ENCODE measurements around the gene CLDN18.

CLDN18 gene

GRCh38 chr3:138051947-138052802, 42.2 kb downstream of the CLDN18 start:
- Histone ChIP-seq H2AFZ (ENCODE audit: low read length) (no peak overlapping the region), H3K4me2 (ENCODE audit: low read depth, low read length) (no peak overlapping the region), H4K20me1 (ENCODE audit: insufficient read depth, low read length) (no peaks in the 10 kb centered on the region), H3K79me2 (ENCODE audit: low read length) (no peaks in the 10 kb centered on the region), H3K4me3 (ENCODE audit: low read length) (no peak overlapping the region), H3K9me2 (replicated peaks; ENCODE audit: insufficient read depth, low read length) (no peaks in the 10 kb centered on the region), H3F3A (ENCODE audit: insufficient read depth, low read length) (no peaks in the 10 kb centered on the region), H3K36me3 (replicated peaks; ENCODE audit: insufficient read depth, low read length) (no peaks in the 10 kb centered on the region), H3K9me3 (replicated peaks; ENCODE audit: insufficient read depth, low read length) (no peaks in the 10 kb centered on the region), H3K4me1 (ENCODE audit: low read length) (no peaks in the 10 kb centered on the region), H3K27ac (ENCODE audit: low read length) (no peak overlapping the region), H3K27me3 (replicated peaks; ENCODE audit: insufficient read depth, low read length) (no peaks in the 10 kb centered on the region), H3K9ac (ENCODE audit: low read length) (no peak overlapping the region)
- peak; percentile 53 for DNase-seq
- peak; percentile 82 for TF ChIP-seq CTCF (IDR thresholded peaks at IDR 0.05; ENCODE audit: low read length)
- TF ChIP-seq EZH2phosphoT487 (IDR thresholded peaks at IDR 0.05; ENCODE audit: low read length): no peak

- H3K36me3 ChIP-seq (replicated peaks; ENCODE audit: insufficient read depth, low read length): no peaks in the 10 kb centered on the region
- no peak overlapping the region for H3K4me3 ChIP-seq (ENCODE audit: low read length)
- H3K4me2 ChIP-seq (ENCODE audit: low read depth, low read length): no peak overlapping the region
- no peaks in the 10 kb centered on the region for H3K9me2 ChIP-seq (replicated peaks; ENCODE audit: insufficient read depth, low read length)
- H3F3A ChIP-seq (ENCODE audit: insufficient read depth, low read length): no peaks in the 10 kb centered on the region
- TF ChIP-seq CTCF (IDR thresholded peaks at IDR 0.05; ENCODE audit: low read length): no peak
- H3K79me2 ChIP-seq (ENCODE audit: low read length): no peaks in the 10 kb centered on the region
- no peaks in the 10 kb centered on the region for H3K4me1 ChIP-seq (ENCODE audit: low read length)
- DNase-seq: no peak
- H3K9me3 ChIP-seq (replicated peaks; ENCODE audit: insufficient read depth, low read length): no peaks in the 10 kb centered on the region
- H3K27ac ChIP-seq (ENCODE audit: low read length): no peak overlapping the region
- H3K27me3 ChIP-seq (replicated peaks; ENCODE audit: insufficient read depth, low read length): no peaks in the 10 kb centered on the region
- no peaks in the 10 kb centered on the region for H4K20me1 ChIP-seq (ENCODE audit: insufficient read depth, low read length)
- H2AFZ ChIP-seq (ENCODE audit: low read length): no peak overlapping the region
- no peak overlapping the region for H3K9ac ChIP-seq (ENCODE audit: low read length)
Measured at GRCh38 chr3:138054057-138054456, 44.1 kb downstream of the CLDN18 start.

GRCh38 chr3:138057384-138057783, 47.4 kb downstream of the CLDN18 start:
- Histone ChIP-seq H3K9me3 (replicated peaks; ENCODE audit: insufficient read depth, low read length) (no peaks in the 10 kb centered on the region), H3K27me3 (replicated peaks; ENCODE audit: insufficient read depth, low read length) (no peaks in the 10 kb centered on the region), H4K20me1 (ENCODE audit: insufficient read depth, low read length) (no peaks in the 10 kb centered on the region), H3K79me2 (ENCODE audit: low read length) (no peaks in the 10 kb centered on the region), H3K9me2 (replicated peaks; ENCODE audit: insufficient read depth, low read length) (no peaks in the 10 kb centered on the region), H3K27ac (ENCODE audit: low read length) (no peak overlapping the region), H3K4me1 (ENCODE audit: low read length) (no peaks in the 10 kb centered on the region), H3K4me3 (ENCODE audit: low read length) (no peak overlapping the region), H2AFZ (ENCODE audit: low read length) (no peak overlapping the region), H3K9ac (ENCODE audit: low read length) (no peak overlapping the region), H3F3A (ENCODE audit: insufficient read depth, low read length) (no peaks in the 10 kb centered on the region), H3K36me3 (replicated peaks; ENCODE audit: insufficient read depth, low read length) (no peaks in the 10 kb centered on the region), H3K4me2 (ENCODE audit: low read depth, low read length) (no peak overlapping the region)
- TF ChIP-seq EZH2phosphoT487 (IDR thresholded peaks at IDR 0.05; ENCODE audit: low read length) (no peak), CTCF (IDR thresholded peaks at IDR 0.05; ENCODE audit: low read length) (no peak), EZH2 (optimal IDR thresholded peaks at IDR 0.05; ENCODE audit: low read depth, low read length) (no peak)
- DNase-seq: no peak

Data from MM.1S (cell line).